Osteoblast (primary cell): ENCODE results near the gene MRPL45. TPM values are rescaled to one million over a fixed set of nuclear protein-coding genes. Genes with fewer than 3 reads are reported as not detected.

ENCODE experiments used
- DNase-seq: peaks from one replicate; pipeline ENCODE4 v3.0.0; 2011; ENCODE audit warnings: low spot score, mixed read lengths; ENCODE audit not compliant: insufficient read length; ENCODE audit errors: missing footprints
- H2AFZ ChIP-seq: 2 replicates; pipeline ENCODE4 v1.6.0; 2011; ENCODE audit warnings: mild to moderate bottlenecking, low read length
- H3K27ac ChIP-seq: 2 replicates; pipeline ENCODE4 v1.5.1; 2011; ENCODE audit warnings: mild to moderate bottlenecking, low read depth, low read length, moderate library complexity
- H3K27me3 ChIP-seq: 2 replicates; pipeline ENCODE4 v1.6.0; 2012; ENCODE audit warnings: mild to moderate bottlenecking, control low read depth, inconsistent platforms, low read length, moderate library complexity; ENCODE audit not compliant: insufficient read depth
- H3K36me3 ChIP-seq: 2 replicates; pipeline ENCODE4 v1.5.1; 2011; ENCODE audit warnings: mild to moderate bottlenecking, low read length, control low read depth, moderate library complexity; ENCODE audit not compliant: insufficient read depth
- H3K4me1 ChIP-seq: 2 replicates; pipeline ENCODE4 v1.5.1; 2011; ENCODE audit warnings: mild to moderate bottlenecking, low read length, control low read depth, moderate library complexity; ENCODE audit not compliant: insufficient read depth
- H3K4me2 ChIP-seq: 2 replicates; pipeline ENCODE4 v1.6.0; 2011; ENCODE audit warnings: mild to moderate bottlenecking, low read length; ENCODE audit not compliant: insufficient read depth
- H3K4me3 ChIP-seq: fragments of 200-600 bp; sonication (generic); 3 replicates; pipeline ENCODE4 v1.5.1; 2012; ENCODE audit warnings: mild to moderate bottlenecking, low read length, inconsistent platforms; ENCODE audit not compliant: insufficient read depth
- H3K79me2 ChIP-seq: 2 replicates; pipeline ENCODE4 v1.6.0; 2012; ENCODE audit warnings: mild to moderate bottlenecking, low read length, control low read depth, inconsistent platforms; ENCODE audit not compliant: insufficient read depth
- H3K9me3 ChIP-seq: 2 replicates; pipeline ENCODE4 v1.5.1; 2011; ENCODE audit warnings: low read depth, low read length, control low read depth
- H4K20me1 ChIP-seq: 2 replicates; pipeline ENCODE4 v1.6.0; 2012; ENCODE audit warnings: mild to moderate bottlenecking, low read length, control low read depth; ENCODE audit not compliant: insufficient read depth
- CTCF ChIP-seq: IDR thresholded peaks from 2 replicates; pipeline ENCODE4 v1.5.1; 2011; ENCODE audit warnings: mild to moderate bottlenecking, low read depth, low read length, moderate library complexity; ENCODE audit errors: extremely low read depth
- total RNA-seq: library from RNA; depleted of rRNA; stranded (reverse); fragments of >200 nt; gene quantifications from 2 replicates; pipeline ENCODE4 v1.2.3, GENCODE V29; 2012

The MRPL45 gene
- total RNA-seq, 1 donor = 40.9 TPM

GRCh38 chr17:38363016-38363415 lies 66.0 kb downstream of the MRPL45 start:
- H3K4me3 ChIP-seq = no peak overlapping the region
- DNase-seq = no peak
- no peaks in the 10 kb centered on the region for H3K27me3 ChIP-seq
- peaks cover 16% of the 10 kb centered on the region for H3K36me3 ChIP-seq
- no peak for TF ChIP-seq CTCF
- H3K79me2 ChIP-seq = peaks cover 36% of the 10 kb centered on the region
- no peaks in the 10 kb centered on the region for H3K9me3 ChIP-seq
- peaks cover 19% of the 10 kb centered on the region for H3K4me1 ChIP-seq
- H2AFZ ChIP-seq = no peak overlapping the region
- no peak overlapping the region for H3K27ac ChIP-seq
- H4K20me1 ChIP-seq = peaks cover 39% of the 10 kb centered on the region
- H3K4me2 ChIP-seq = no peak overlapping the region

- no peak for DNase-seq
- peaks cover 29% of the 10 kb centered on the region for H3K36me3 ChIP-seq
- no peak overlapping the region for H2AFZ ChIP-seq
- no peak for TF ChIP-seq CTCF
- H3K4me3 ChIP-seq = no peak overlapping the region
- peaks cover 30% of the 10 kb centered on the region for H4K20me1 ChIP-seq
- peaks cover 10% of the 10 kb centered on the region for H3K4me1 ChIP-seq
- H3K27me3 ChIP-seq = no peaks in the 10 kb centered on the region
- no peak overlapping the region for H3K4me2 ChIP-seq
- H3K79me2 ChIP-seq = peaks cover 26% of the 10 kb centered on the region
- no peaks in the 10 kb centered on the region for H3K9me3 ChIP-seq
- peak overlapping the region; percentile 2 for H3K27ac ChIP-seq
These were observed 67.8 kb downstream of the MRPL45 start for GRCh38 chr17:38364741-38365140.

GRCh38 chr17:38369124-38369886 lies 72.3 kb downstream of the MRPL45 start:
- TF ChIP-seq CTCF = no peak
- H3K79me2 ChIP-seq = no peaks in the 10 kb centered on the region
- peaks cover 36% of the 10 kb centered on the region for H3K36me3 ChIP-seq
- no peaks in the 10 kb centered on the region for H3K27me3 ChIP-seq
- H3K4me3 ChIP-seq = no peak overlapping the region
- H3K4me1 ChIP-seq = peaks cover 10% of the 10 kb centered on the region
- H2AFZ ChIP-seq = no peak overlapping the region
- no peaks in the 10 kb centered on the region for H3K9me3 ChIP-seq
- H3K4me2 ChIP-seq = no peak overlapping the region
- no peak overlapping the region for H3K27ac ChIP-seq
- H4K20me1 ChIP-seq = peaks cover 5% of the 10 kb centered on the region
- peak; percentile 34 for DNase-seq

Other genes starting within 250 kb of the MRPL45 start
- gene TBC1D3C, start 228.5 kb upstream of the MRPL45 start, total RNA-seq = not detected in 2 replicates
- gene TBC1D3E, start 169.2 kb upstream of the MRPL45 start, total RNA-seq = not detected in 2 replicates
- gene TBC1D3, start 104.6 kb upstream of the MRPL45 start, total RNA-seq = not detected in 2 replicates
- gene GPR179, start 46.8 kb downstream of the MRPL45 start, total RNA-seq = not detected in 2 replicates
- gene SOCS7, start 54.7 kb downstream of the MRPL45 start, total RNA-seq = 16.3 and 17.1 TPM in 2 replicates
- 47.0 and 49.8 TPM in 2 replicates for gene ARHGAP23, start 131.3 kb downstream of the MRPL45 start, total RNA-seq